ENCODE results near the gene PACS2.
"Not testable (repeated sequence)": the region's sequence is repeated elsewhere in the genome, so short reads cannot be mapped to it uniquely, and the experiment has no call there.

The PACS2 gene

GRCh38 chr14:105314287-105315200 lies at the start of gene PACS2:
TSS of gene PACS2 (plus strand) at chr14:105314748. CDS start at chr14:105314919, 171 bp downstream.
- no peak for DNase-seq

DNA sequence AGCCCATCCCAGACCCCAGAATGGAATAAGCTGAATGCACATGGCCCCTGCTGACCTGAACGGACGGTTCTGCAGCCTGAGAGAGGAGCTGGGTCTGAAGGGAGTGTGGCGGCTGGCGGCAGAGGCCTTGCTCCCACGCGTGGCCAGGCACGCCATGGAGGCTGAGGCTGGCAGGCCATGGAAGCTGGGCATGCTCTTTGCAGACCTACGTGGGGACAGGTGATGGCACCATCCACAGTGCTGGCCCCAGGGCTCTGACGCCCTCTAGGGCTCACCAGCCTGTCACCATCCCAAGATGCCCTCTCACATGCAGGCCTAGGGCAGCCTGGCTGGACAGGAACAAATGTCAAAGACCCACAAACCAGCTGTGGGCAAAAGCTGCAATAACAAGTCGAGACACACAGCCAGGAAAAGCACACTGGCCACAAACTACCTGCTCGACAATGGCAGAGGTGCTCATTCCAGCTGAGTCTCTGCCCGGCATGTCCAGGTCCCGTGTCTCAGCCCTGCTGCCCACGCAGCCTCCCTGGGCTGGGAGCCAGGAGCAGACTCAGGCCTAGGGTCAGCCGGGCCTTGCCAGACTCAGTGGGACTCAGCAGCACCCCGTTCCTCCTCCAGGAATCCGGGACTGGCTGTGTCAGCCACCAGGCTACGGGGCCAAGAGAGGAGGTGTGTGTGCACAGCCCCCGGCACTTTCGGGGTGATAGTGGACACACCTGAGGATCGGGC lies 46.6 kb upstream of the PACS2 start:
- no peak for DNase-seq

- DNase-seq: no peak
Observed at GRCh38 chr14:105268736-105269354, 45.7 kb upstream of the PACS2 start.

DNA sequence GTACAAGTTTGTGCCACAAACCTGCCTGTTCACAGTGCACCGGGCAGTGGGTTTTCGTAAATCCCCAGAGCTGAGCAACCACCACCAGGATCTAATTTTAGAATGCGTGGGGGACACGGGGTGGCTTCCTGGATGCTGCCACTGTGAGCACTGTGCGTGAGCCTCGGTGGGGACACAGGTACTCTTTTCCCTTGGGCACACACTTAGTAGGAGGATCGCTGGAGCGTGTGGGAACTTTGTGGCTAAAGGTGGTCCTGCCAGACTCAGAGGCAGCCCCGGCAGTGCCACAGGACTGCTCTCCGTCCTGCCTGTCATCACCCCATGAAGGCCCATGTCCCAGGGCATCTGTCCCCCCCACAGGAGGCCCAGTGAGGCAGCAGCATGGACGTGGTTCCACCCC lies 45.1 kb upstream of the PACS2 start:
- DNase-seq: no peak

DNA sequence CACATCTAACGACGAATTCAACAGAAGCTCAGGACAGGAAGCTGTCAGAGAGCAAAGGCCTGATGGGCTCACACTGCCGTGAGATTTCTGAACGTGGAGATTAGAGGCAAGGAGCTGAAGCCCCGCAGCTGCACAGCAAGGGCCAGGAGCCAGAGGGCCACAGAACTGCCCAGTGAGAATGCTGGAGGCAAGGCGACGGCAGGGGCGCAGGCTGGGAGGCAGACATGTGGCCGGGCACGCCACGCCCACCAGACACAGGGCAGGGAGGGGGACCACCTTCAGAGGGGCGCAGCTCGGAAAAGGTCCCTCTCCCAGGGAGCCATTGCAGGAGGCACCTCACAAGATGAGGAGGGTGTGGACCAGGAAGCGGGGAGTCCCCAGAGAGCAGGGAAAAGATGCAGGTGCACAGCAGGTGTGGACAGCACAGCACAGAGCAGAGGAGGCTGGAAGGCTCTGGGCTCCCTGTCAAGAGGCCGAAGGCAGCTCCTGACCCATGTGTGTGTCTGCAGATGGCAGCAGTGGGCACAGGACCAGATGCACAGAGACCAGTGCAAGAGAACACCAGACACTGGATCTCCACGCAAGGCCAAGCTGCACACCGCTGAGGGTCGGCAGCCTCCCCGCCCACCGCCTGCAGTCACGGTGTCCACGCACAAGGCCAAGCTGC lies 43.2 kb upstream of the PACS2 start:
- DNase-seq: no peak

- no peak for DNase-seq
Observed at GRCh38 chr14:105272623-105273022, 41.9 kb upstream of the PACS2 start.

DNA sequence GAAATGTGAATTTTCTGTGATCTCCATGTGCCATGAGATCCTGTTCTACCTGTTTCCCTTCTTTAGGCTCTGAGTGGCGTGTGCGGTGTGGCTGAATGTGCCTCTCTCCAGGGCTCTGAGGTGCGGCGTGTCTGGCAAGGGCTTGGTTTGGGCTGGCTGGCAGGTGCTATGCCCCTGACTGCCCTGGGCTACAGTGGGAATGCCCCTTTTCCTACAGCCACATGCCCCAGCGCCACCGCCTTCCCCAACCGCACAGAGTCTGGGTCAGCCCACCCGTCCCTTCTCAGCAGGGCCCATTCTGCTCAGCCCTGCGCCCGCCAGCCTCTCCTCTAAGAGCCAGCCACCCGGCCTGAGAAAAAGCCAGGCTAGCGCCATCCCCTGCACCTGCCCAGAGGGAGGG lies 41.5 kb upstream of the PACS2 start:
- no peak for DNase-seq

DNA sequence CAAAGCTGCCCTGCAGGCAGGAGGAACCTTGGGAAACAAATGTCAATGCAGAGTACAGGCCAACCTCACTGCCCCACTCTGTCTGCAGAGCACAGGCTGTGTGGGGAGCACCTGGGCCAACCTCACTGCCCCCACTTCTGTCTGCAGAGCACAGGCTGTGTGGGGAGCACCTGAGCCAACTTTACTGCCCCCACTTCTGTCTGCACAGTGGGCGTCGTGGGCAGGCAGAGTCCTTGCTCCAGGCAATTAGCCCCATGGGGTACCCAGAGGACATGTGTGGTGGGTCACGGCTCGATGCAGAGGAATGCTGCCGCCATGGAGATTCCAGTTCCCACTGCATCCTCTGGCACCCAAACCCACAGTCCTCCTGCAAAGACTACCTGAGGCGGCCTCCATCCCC lies 39.9 kb upstream of the PACS2 start:
- DNase-seq: no peak

- no peak for DNase-seq
Observed at GRCh38 chr14:105275267-105275946, 39.1 kb upstream of the PACS2 start.

GRCh38 chr14:105277448-105277847 lies 37.1 kb upstream of the PACS2 start:
- DNase-seq: not testable (repeated sequence)

DNA sequence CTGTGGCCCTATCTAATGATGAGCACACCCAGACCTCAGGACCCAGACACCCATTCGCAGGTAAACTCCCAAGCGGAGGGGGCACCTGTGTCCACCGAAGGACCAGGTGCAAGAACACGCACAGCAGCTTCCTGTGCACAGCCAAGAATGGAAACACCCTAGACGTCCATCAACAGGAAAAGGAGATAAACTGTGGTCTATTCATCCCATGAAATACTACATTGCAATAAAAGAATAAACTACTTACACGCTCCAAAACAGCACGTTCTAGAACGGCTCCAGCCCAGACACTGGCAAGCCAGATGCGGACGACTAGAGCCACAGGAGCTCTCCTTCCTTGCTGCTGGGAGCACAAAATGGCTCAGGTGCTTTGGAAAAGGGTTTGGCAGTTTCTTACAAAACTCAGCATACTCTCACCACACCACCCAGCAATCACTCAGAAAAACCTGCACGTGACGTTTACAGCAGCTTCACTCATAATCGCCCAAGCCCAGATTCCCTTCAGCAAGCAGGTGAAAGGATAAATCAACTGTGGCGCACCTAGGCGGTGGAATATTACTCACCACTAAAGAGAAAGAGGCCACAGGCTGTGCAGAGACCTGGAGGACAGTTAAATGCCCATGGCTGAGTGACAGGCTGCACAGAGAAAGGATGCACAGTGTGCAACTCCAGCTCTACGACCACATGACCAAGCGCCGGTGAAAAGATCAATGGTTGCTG lies 34.7 kb upstream of the PACS2 start:
- DNase-seq: no peak

GRCh38 chr14:105280525-105280924 lies 34.0 kb upstream of the PACS2 start:
- DNase-seq: no peak

DNA sequence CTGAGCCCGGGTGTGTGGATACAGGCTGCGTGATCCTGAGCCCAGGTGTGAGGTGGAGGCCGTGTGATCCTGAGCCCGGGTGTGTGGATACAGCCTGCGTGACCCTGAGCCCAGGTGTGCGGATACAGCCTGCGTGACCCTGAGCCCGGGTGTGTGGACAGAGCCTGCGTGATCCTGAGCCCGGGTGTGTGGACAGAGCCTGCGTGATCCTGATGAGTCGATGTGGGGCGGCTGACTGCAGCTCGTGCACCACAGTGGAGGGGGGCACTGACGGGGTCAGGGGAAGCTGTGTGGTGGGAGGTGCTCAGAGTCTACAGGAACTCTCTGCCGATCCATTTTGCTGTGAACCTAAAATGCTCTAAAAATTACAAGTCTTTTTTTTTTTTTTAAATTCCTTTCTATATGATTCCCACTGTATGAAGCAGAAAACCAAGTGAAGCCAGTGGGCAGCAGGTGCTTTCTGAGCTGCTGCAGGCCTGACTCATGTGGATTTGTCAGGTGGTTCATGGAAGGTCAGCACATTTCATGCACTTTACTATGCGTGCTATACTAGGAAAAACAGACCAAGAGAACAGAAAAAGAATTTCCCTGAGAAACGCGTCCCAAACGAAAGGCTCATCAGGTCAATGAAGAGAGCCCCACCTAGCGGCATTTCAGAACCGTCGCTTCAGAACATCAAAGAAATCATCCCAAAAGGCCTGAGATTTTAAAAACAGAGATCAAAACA lies 33.0 kb upstream of the PACS2 start:
- no peak for DNase-seq

DNA sequence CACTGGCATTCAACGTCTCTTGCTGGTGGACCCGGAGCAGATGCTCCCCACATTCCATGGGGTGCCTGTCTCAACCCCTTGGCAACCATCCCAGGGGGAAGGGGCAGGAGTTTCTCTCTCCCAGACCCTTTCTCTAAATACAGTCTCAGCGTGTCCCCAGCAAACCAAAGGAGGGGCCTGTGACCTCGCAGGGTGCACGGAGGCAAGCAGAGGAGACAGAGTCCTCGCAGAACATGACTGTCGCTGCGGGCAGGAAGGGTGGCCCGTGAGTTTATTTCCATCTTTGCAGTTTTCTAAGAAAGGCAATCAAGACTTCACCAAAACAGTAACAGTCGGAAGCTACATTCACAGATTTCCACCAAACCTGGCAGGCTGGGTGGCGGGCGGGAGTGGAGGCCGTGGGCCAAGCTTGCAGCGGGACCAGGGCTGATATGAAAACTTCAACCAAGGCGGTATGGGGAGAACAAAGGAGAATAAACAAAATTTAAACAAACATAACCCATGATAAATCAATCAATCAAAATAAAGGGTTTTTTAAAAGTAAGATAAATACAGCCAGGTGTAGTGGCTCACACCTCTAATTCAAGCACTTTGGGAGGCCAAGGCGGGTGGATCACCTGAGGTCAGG lies 32.3 kb upstream of the PACS2 start:
- DNase-seq: no peak

DNA sequence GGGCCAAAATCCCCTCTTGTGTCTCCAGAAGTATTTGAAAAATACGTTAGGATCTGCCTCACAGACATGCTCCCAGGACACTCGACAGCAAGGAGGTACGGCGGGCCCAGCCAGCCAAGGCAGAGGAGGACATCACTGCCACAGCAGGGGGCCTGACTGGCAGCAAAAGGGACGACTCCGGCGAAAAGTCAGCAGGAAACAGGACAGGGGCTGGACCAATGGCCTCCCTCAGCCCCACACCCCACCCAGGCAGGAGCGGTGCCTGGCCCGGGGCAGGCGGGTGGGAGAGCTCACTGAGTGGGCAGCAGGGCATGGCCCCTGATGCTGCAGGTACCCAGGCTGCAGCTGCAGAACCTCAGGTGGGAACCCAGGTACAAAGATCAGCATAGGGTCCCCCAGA lies 31.5 kb upstream of the PACS2 start:
- no peak for DNase-seq

DNA sequence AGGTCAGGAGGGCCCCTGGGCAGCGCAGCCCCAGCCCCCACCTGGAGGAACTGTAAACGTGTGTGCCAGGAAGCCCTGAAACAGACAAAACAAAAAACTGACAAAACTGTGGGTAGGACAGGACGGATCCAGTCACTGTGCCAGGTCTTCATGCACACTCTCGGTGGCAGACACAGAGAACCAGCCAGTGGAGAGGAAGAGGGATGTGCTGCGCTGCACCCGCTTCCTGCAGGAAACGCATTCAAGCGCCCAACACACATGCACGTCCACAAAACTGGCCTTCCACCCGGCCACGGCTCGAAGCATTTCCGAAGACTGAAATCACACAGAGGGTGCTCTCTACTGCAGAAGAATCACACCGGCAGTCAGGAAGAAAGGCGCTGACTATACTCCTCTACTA lies 30.6 kb upstream of the PACS2 start:
- DNase-seq: no peak

GRCh38 chr14:105285174-105285573 lies 29.4 kb upstream of the PACS2 start:
- DNase-seq: no peak

DNA sequence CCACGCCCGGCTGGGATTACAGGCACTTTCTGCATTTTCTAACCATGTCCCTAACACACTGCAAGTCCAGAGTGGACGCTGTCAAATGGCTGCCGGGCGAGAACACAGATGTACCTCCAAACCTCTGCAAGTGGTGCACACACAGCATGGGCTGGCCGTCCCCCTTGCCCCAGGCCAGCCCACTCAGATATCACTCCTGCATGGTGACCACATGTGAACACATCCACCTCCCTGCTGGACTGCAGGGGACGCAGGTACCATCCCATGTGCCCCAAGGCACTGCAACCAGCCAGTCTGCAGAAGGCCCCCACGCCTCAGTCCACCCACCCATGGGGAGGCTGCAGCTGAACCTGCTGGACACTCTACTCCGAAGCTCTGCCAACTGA lies 27.8 kb upstream of the PACS2 start:
- no peak for DNase-seq

DNA sequence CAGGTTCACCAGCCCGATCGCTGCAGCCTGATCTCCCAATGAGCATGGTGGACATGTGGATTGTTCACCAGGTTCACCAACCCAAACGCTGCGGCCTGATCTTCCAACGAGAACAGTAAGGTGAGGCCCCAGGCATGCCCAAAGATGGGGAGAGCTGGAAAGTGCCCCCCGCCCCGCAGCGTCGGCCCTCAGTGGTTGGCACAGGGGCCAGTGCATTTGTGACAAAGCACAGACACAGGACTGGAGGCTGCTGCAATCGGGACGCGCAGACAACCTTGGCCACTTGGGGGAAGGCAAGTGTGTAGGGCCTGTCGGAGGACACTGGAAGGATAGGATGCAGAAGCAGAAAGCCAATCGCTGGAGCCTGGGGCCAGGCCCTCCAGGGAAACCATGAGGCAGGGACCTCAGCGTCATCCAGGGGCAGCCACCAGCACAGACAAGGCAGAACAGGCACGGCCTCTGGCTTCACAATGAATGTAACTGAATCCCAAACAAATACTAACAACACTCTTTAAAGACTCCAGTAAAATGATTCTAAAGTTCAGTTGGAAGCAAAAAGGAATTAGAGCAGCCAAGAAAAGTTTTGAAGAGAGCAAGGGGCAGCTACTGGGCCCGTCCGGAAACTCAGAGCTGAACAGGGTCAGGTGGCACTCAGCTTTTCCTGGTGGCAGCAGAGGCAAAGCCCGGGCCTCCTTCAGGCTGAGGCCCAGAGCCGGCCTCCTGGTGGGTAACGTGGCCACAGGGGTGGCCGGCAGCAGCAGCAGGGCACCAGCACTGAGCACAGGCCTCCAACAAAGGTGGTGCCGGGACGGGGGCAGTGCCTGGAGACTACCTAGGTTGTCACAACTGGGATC lies 27.1 kb upstream of the PACS2 start:
- DNase-seq: no peak

- DNase-seq: not testable (repeated sequence)
Observed at GRCh38 chr14:105288936-105289335, 25.6 kb upstream of the PACS2 start.

Measured in GOT3 (cell line).